CD4-positive, alpha-beta T cell treated with Interleukin-21 for 1 hour (primary cell): ENCODE data around the gene NIPSNAP3A.
A peak's percentile ranks its signal among the peaks of the same experiment; 100 is the strongest.
"Not testable (repeated sequence)": the region's sequence is repeated elsewhere in the genome, so short reads cannot be mapped to it uniquely, and the experiment has no call there.

Experiments used
- DNase-seq: peaks from one replicate; pipeline ENCODE4 v3.0.0-alpha.2; 2020

NIPSNAP3A gene

DNA sequence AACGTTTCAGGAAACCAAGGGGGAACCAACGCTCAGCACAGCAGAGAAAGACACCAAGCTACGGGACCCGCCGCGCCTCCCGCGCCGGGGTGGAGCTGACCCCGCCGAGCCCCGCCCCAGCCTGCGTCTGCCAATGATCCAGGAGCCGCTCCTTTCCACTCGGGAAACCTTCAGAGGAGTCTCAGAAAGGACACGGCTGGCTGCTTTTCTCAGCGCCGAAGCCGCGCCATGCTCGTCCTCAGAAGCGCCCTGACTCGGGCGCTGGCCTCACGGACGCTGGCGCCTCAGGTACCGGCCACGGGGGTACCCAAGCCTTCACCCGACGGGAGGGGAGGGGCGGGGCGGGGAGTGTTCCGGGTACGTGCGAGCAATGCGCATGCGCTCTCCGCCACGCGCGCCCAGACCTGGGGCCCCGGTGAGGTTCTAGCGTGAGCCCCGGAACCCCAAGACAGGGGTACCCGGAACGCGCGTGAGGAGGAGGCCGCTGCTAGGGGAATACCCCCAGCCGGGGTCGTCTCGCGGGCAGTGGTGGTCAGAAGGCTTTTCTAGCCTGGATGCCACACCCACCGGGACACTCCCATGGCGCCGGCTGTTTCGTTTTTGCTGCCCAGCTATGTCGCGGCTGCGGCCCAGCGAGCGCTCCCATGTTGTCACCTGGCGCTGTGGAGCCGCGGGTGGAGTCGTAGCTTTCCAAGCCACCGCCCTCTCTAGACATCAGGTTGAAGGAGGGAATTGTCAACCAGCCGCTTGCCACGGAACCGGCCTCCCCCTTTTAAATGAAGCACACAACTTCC lies at the start of gene NIPSNAP3A:
TSS of gene NIPSNAP3A (plus strand) at position 119 of the 794 bp plus-strand sequence. CDS start at position 229, 110 bp downstream.
- DNase-seq = peak; percentile 88

DNA sequence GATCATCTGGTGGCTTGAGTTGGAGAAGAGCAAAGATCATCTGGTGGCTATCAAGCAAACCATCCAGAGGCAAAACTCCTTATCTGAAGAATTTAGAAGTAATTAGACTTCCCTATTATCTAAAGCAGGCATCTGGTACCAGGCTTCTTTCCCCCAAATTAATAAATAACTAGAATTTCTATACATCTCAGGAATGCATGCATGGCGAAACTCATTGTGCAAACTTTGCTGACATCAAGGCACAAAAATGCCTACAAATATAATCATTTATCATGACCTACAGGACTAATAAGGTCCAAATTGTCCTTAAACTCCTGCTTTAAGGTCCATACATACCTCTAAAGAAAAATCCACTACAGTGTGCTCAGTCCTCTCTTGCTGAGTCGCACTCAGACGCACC lies 47.2 kb upstream of the NIPSNAP3A start:
- no peak for DNase-seq

DNA sequence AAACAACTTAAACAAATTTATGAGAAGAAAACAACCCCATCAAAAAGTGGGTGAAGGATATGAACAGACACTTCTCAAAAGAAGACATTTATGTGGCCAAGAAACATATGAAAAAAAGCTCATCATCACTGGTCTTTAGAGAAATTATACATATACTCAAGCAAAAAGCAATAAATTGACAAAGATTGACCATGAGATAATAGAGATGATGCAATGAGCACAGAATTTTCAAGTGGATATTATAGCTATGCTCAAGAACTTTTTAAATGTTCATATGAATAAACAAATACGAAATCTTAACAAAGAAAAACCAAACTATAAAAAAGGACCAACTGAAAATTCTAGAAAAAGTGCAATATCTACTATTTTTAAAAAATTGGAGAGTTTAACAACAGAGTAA lies 38.7 kb upstream of the NIPSNAP3A start:
- DNase-seq = not testable (repeated sequence)

DNA sequence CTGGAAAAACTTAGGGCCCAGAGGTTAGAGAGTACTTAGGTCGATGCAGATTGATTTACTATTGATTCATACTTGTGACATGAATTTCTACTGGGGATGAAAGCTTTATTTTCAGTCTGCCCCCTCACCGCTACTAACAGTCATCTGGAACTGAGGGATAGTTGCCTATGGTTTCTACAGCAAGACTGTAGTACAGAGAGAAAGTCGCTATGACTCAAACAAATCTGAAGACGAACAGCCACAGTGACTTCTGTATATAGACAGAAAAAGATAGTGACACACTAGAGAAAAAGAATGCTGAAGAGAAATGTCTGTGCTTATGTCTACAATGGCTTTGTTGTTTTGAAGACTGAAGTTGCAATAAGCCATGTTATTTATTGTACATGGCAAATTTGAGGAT lies 35.9 kb upstream of the NIPSNAP3A start:
- no peak for DNase-seq

DNA sequence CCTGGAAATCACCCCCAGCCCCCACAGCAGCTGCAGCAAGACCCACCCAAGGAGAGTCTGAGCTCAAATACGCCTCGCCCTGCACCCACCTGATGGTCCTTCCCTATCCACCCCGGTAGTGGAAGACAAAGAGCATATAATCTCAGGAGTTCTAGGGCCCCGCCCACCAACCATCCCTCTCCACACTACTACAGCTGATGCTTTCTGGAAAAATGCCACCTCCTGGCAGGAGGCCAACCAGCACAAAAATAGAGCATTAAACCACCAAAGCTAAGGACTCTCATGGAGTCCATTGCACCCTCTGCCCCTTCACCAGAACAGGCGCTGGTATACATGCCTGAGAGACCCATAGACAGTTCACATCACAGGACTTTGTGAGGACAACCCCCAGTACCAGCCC lies 22.5 kb upstream of the NIPSNAP3A start:
- no peak for DNase-seq

DNA sequence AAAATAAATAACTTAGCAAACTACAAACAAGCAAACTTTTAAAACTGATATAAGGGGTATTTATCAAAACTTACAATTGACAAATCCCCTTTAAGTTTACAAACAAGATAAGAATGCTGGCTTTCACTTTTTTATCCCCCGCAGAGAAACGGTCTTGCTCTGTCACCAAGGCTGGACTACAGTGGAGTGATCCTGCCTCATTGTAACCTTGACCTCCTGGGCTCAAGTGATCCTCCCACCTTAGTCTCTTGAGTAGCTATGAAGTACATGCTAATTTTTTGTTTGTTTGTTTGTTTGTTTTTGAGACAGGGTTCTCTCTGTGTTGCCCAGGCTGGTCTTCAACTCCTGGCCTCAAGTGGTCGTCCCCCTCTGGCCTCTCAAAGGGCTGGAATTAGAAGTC lies 9.0 kb upstream of the NIPSNAP3A start:
- no peak for DNase-seq

DNA sequence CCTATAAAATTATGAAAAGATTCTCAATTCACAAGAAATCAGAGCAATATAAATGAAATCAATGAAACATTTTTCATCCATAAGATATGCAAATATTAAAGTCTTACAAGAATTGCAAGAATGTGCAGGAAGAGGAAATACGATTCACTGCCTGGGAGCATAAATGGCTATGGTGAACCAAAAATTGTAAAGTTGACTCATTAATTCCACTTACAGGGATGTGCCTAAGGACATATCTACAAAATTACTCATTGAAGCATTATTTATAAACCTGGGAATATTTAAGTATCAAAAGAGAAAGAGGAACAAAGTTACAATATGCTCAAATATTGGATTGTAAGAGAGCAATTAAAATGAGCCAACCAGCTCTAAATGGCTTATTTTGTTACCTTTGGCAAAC lies 6.9 kb upstream of the NIPSNAP3A start:
- no peak for DNase-seq

DNA sequence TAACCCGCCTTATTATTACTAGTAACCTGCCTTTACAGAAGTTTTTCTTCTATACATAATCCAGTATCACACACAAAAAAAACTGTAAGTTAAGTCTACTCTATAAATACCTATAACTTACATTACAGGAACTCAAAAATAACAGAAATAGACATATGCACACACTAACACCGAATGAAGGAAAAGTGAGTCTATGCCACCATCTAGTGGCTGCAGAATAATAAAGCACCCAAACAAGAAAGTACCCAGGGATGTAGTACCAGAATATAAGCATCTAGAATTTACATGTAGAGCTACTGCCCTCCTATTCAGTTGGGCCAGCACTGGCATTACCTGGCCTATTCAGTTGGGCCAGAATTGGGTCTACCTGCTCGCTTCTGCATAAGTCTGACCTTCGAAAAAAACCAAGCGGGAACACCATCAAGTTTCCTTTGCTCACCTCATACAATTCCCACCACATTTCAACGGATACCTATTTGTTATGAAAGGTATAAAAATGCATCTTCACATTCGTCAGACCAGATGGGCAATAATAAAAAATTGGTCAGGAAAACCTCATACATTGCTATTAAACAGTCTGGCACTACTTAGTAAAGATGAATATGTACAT lies 4.0 kb upstream of the NIPSNAP3A start:
- DNase-seq = peak; percentile 79

DNA sequence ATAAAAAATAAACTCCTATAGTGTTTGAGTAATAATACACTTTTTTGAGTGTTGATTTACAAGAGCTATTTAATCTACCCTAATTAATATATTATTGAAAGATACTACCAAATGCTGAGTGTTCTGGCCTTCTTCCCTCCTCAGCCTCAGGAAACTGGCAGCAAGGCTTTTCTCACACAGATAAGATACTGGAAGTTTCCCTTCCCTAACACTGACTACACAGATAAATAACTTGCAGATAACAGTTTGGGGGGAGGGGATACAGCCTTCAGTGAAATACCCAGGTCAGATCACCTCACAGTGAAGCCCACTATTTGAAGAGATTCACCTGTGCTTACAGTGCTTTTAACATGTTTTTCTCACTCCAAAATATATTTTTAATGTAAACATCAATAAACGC lies 1.6 kb upstream of the NIPSNAP3A start:
- DNase-seq = no peak

DNA sequence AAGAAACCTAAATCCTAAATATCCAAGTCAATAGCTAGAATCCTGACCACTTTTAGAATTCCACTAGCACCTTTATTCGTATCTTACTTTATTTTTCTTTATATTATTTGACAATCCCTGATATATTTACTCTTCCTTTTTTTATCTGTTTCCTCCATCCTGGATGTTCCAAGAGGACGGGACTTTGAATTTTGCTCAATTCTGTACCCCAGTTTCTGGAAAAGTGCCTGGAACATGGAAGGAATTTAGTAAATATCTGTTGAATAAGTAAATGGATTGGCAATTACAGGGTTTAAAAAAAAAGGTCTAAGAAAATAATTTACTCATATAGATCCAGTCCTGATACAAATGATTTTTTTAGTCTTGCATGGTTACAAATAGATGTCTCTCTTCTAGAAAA lies 1.2 kb upstream of the NIPSNAP3A start:
- DNase-seq = no peak

DNA sequence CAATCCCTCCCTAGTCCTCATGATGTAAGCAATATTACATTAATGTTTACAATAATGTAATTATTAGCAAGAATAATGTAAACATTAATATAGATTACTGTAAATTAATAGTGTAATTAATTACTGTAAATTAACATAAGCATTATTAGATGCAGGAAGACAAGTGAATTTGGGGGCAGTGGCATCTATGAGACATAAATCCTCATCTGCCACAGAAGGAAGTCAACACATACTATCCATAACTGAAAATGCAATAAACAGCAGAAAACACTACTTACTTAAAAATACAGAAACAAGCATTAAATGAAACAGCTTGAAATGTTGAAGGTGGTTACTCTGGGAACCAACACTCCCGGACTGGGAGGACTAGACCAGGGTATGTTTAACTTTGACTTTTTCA lies 685 bp upstream of the NIPSNAP3A start:
- no peak for DNase-seq

DNA sequence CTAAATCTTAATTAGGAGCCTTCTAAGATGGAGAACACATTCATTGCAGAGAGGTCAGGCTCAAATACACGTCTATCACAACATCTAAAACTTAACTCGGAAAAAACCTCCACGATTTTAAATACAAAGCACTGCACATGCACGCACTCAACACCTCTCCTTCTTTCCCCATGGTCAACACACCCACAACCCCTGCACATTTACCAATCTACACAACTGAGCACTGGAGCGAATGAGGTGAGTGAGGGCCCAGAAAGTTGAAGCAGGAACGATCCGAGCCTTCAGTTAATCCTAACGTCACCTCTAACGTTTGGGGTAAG lies 278 bp upstream of the NIPSNAP3A start:
- no peak for DNase-seq

DNA sequence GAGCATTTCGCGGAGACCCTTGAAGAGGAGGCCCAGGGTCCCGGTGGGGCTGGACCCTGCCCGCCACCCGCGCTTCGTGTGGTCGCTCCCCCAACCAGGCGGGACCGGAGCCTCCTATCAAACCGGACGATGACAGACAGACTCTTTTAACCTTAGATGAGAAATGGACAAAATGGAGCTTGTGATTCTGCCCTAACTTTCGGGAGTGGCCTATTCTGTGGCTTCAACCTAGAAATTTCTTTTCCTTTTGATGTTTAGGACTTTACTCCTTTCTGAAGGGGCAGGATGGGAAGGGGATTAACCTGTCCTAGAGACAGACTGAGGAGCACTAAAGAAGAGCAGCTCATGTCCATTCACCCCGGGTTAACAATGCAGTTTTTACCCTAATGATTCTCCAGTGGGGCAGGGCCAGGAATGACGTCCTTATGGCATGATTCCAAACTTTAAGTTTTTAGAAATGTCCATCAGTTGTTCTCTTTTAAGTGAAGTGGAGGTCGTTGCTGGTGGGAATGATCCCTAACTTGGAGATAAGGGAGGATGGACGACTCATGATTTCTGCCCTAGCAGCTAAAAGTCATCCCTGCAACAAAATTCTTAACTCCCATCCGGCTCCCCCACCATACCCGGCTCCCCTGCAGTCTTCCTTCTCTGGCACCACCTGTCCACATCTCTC lies 1.0 kb downstream of the NIPSNAP3A start:
- no peak for DNase-seq

DNA sequence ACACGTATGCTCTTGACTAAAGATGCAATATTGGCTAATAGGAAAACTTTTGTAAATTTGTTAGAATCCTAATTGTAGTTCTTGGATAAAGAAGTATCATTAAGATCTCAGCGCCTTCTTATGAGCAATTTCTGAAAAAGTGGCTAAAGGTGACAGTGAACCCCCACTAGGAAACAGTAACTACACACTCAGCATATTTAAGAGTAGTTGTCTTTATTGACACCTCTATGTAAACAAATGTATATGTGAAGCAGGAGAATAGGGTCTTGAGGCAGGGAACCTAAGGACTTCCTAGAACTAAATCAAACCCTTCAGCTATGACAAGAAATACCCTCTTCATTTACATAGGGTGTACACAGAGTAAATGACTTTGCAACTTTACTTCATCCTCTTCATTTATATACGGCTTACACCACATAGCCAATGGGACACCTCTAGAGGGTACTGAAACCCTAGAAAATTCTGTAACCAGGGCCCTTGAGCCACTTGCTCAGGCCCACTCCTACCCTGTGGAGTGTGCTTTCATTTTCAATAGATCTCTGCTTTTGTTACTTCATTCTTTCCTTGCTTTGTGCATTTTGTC lies 2.8 kb downstream of the NIPSNAP3A start:
- no peak for DNase-seq

DNA sequence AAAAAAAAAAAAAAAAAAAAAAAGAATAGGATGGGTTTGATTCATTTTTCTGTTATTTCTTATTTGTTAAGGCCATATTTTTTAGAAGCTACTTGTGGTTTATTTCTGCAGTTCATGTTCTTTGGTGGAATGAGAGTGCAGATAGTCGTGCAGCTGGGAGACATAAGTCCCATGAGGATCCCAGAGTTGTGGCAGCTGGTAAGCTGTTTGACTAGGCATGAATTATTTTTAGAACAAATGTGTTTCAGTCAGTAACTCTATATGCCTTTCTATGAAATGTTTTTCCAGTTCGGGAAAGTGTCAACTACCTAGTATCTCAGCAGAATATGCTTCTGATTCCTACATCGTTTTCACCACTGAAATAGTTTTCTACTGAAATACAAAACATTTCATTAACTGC lies 11.5 kb downstream of the NIPSNAP3A start:
- DNase-seq = no peak

DNA sequence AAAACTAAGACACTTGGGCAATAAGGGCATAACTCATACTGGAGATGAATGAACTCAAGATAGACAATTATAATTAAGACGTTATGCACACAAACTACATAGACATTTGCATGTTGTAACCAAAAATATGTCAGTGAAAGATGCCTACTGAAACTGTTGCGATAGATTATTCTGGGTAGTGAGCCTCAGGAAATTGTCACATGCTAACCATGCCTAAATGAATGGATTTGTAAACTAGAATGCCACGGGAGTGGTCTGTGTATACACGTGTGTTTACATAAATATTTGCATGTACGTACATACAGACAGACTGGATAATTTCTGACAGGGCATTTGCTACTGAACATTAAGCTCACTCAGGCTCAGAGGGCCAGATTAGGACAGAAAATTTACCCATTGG lies 17.7 kb downstream of the NIPSNAP3A start:
- no peak for DNase-seq

DNA sequence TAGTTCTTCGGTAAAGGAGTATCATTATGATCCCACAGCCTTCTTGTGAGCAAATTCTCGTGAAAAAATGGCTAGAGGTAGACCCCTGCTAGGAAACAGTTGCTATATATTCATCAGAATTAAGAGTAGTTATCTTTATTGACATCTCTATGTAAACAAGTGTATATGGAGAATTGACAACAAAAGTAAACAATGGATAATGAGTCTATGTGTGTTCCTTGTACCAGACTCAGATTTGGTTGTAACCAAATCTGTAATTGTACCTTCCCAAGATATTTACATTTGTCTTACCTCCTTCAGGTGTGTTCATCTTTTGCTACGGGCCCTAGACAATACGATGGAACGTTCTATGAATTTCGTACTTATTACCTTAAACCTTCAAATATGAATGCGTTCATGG lies 18.5 kb downstream of the NIPSNAP3A start:
- no peak for DNase-seq

DNA sequence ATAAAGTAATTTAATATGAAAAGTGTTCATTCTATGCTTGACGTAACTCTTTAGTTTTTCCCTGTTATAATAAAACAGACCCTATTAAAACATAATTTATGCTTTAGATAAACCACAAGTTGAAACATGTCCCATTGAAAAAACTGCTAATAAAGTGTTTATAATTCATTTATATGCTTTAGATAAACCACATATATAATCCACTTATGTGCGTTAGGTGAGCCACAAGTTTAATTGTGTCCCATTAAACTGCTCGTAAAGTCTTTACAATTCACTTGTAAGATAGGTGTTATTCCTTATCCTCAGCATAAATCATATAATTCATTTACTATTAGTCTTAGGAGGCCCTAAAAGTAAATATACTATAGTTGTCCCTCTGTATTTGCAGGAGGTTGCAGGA lies 20.0 kb downstream of the NIPSNAP3A start:
- DNase-seq = no peak

DNA sequence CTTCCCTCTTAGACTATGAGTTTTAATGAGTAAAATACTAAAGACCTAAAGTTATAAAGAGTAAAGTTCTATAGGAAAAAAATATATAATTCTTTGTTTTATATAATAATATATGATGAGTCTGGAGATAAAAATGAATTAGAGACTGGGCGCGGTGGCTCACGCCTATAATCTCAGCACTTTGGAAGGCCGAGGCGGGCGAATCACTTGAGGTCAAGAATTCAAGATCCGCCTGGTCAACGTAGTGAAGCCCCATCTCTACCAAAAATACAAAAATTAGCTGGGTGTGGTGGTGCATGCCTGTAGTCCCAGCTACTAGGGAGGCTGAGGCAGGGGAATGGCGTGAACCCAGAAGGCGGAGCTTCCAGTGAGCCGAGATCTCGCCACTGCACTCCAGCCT lies 21.5 kb downstream of the NIPSNAP3A start:
- DNase-seq = not testable (repeated sequence)

DNA sequence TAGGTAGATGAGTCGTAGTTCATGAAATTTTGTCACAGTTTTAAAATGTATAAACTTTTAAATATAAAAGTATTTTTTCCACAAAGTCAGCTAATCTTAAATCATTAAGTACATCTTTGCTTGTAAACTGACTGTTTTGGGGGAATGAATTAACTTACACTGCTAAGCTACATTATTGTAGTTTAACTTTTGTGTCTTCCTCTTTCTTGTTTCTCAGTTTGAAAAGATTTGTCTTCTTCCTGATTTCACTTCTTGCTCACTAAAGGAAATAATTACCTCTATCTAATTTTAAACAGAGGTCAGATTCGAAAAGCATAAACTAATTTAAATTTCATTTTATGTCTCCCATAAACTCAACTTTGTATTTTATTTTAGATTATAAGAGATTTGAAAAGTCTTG lies 22.2 kb downstream of the NIPSNAP3A start:
- DNase-seq = no peak

DNA sequence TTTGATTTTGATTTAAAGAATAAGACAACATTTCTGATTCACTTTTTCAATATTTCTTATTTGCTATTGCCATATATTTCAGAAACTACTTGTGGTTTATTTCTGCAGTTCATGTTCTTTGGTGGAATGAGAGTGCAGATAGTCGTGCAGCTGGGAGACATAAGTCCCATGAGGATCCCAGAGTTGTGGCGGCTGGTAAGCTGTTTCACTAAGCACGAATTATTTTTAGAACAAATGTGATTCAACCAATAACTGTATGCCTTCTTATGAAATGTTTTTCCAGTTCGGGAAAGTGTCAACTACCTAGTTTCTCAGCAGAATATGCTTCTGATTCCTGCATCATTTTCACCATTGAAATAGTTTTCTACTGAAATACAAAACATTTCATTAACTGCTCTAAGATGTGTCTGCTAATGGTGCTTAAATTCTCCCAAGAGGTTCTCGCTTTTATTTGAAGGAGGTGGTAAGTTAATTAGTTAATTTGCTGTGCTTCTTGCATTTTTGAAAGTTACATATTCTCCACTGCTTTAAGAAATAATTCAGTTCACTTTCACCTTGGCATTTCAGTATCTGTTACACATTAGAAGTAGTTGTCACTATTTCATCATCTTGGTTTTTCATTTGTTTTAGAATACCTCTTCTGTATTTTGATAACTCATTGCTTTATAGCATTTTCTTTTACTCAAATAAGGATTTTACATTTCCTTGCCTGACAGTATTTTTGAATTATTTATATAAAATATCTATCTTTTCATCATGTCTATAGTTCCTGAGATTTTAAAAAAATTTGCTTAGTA lies 25.4 kb downstream of the NIPSNAP3A start:
- no peak for DNase-seq

DNA sequence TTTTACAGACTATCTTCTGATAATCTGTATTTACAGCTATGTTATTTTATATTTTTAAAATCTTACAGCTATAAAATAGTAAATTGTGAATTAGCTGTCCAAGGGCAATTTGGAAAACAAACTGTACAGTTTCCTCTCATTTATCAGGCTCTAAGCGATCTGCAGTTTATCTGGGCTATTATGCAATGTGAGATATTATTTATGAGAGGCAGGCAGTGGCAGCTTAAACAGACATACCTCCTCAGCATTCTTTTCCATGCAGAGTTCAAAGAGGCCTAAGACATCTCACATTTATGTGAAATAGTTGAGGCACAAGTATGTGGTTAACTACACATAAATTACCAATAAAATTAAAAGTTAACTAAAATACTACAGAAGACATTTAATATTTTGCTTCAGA lies 26.6 kb downstream of the NIPSNAP3A start:
- no peak for DNase-seq
